ENCODE measurements around the gene DIMT1.

The DIMT1 gene

GRCh38 chr5:62403411-62404250 is at the start of gene DIMT1:
Gene DIMT1, minus strand, starts transcription at chr5:62403905. Its CDS starts 133 bp downstream, at chr5:62403772.
- DNase-seq = peak; percentile 97

- no peak for DNase-seq
These were observed 46.6 kb upstream of the DIMT1 start for GRCh38 chr5:62450259-62450658.

GRCh38 chr5:62448528-62448927 is 44.8 kb upstream of the DIMT1 start:
- no peak for DNase-seq

- DNase-seq = no peak
These were observed 28.9 kb upstream of the DIMT1 start for GRCh38 chr5:62432621-62433064.

- DNase-seq = no peak
These were observed 28.3 kb upstream of the DIMT1 start for GRCh38 chr5:62431735-62432620.

- DNase-seq = no peak
These were observed 21.1 kb upstream of the DIMT1 start for GRCh38 chr5:62424763-62425162.

- DNase-seq = no peak
These were observed 17.7 kb upstream of the DIMT1 start for GRCh38 chr5:62421414-62421813.

- DNase-seq = no peak
These were observed 15.9 kb upstream of the DIMT1 start for GRCh38 chr5:62419609-62420008.

GRCh38 chr5:62418462-62419076 is 14.9 kb upstream of the DIMT1 start:
- DNase-seq = no peak

- no peak for DNase-seq
These were observed 10.0 kb upstream of the DIMT1 start for GRCh38 chr5:62413711-62414110.

- peak; percentile 99 for DNase-seq
These were observed 9.0 kb upstream of the DIMT1 start, which contains the start of gene IPO11 for GRCh38 chr5:62412549-62413329. Gene IPO11, plus strand, starts transcription at chr5:62412763. Its CDS starts 24,517 bp downstream, at chr5:62437280.

- peak; percentile 40 for DNase-seq
These were observed 8.3 kb downstream of the DIMT1 start for GRCh38 chr5:62395210-62395950.

- no peak for DNase-seq
These were observed 16.9 kb downstream of the DIMT1 start for GRCh38 chr5:62386824-62387223.

GRCh38 chr5:62385816-62386400 is 17.8 kb downstream of the DIMT1 start:
- no peak for DNase-seq

- no peak for DNase-seq
These were observed 18.6 kb downstream of the DIMT1 start for GRCh38 chr5:62385131-62385530.

GRCh38 chr5:62376064-62376463 is 27.6 kb downstream of the DIMT1 start:
- DNase-seq = no peak

- DNase-seq = no peak
These were observed 28.1 kb downstream of the DIMT1 start for GRCh38 chr5:62375627-62376026.

GRCh38 chr5:62374090-62374489 is 29.6 kb downstream of the DIMT1 start:
- no peak for DNase-seq

GRCh38 chr5:62373382-62373781 is 30.3 kb downstream of the DIMT1 start:
- no peak for DNase-seq

- no peak for DNase-seq
These were observed 31.1 kb downstream of the DIMT1 start for GRCh38 chr5:62372600-62372999.

GRCh38 chr5:62371409-62371808 is 32.3 kb downstream of the DIMT1 start:
- DNase-seq = no peak
